Transverse colon (tissue), 4 donors: ENCODE results near the gene HNRNPH2. TPM values are rescaled to one million over a fixed set of nuclear protein-coding genes. Genes with fewer than 3 reads are reported as not detected.

Experiments
- DNase-seq: peaks from one replicate; pipeline ENCODE4 v3.0.0-alpha.2; 2019
- H3K27ac ChIP-seq, 4 donors: fragments of 200-600 bp; sonication (generic); 2 replicates each; pipeline ENCODE4 v1.5.1; 2016 to 2018; ENCODE audit warnings: inconsistent platforms in 4 of 4
- H3K27me3 ChIP-seq: fragments of 200-600 bp; sonication (generic); 2 replicates; pipeline ENCODE4 v1.5.1; 2017; ENCODE audit warnings: inconsistent platforms
- H3K36me3 ChIP-seq, 4 donors: fragments of 200-600 bp; sonication (generic); 2 replicates each; pipeline ENCODE4 v1.5.1; 2017 to 2019; ENCODE audit warnings: inconsistent platforms in 4 of 4
- H3K4me1 ChIP-seq, 4 donors: fragments of 200-600 bp; sonication (generic); 2 replicates each; pipeline ENCODE4 v1.5.1; 2017 to 2020; ENCODE audit warnings: inconsistent platforms in 4 of 4
- H3K4me3 ChIP-seq, 4 donors: fragments of 200-600 bp; sonication (generic); 1 replicate in 1 of 4; 2 replicates in 3 of 4; pipeline versions ENCODE4 v1.5.1 to v1.6.1; 2017 to 2019; ENCODE audit warnings: inconsistent platforms in 4 of 4
- H3K9me3 ChIP-seq, 2 donors: fragments of 200-600 bp; sonication (generic); 2 replicates each; pipeline ENCODE4 v1.5.1; 2017 to 2019; ENCODE audit warnings: inconsistent platforms in 2 of 2
- CTCF ChIP-seq, 5 experiments: fragments of 200-600 bp in 3 of 5; fragments of 450-650 bp in 2 of 5; sonication (generic) in 3 of 5; IDR thresholded peaks; 1 replicate in 2 of 5; 2 replicates in 3 of 5; pipeline ENCODE4 v1.5.1; 2016 to 2017; ENCODE audit warnings: antibody characterized with exemption in 5 of 5, inconsistent platforms in 3 of 5, mild to moderate bottlenecking in 2 of 5, moderate library complexity in 1 of 5
- EP300 ChIP-seq: sonication (generic); formaldehyde crosslinking; IDR thresholded peaks from one replicate; pipeline ENCODE4 v1.6.1; 2017; ENCODE audit warnings: antibody characterized with exemption, low read depth
- POLR2A ChIP-seq: fragments of 450-650 bp; IDR thresholded peaks from one replicate; pipeline ENCODE4 v1.6.1; 2016; ENCODE audit warnings: antibody characterized with exemption, mild to moderate bottlenecking, moderate library complexity
- POLR2AphosphoS5 ChIP-seq, 3 donors: sonication (generic); formaldehyde crosslinking; IDR thresholded peaks; one replicate each; pipeline ENCODE4 v1.6.1; 2016; ENCODE audit warnings: antibody characterized with exemption in 3 of 3
- WGBS, 2 donors: methylation state at CpG; one replicate each; pipeline ENCODE4 v1.1.5; 2018; ENCODE audit warnings: low coverage in 1 of 2; 5-methylcytosine and 5-hydroxymethylcytosine counted together
- in situ Hi-C, 4 donors: fragments of 200-750 bp; cut with MboI; loops; one replicate each; pipeline versions ENCODE4 v1.15.0 to v1.15.1; 2017; ENCODE audit warnings: low sequenced_read_pairs in 3 of 4, low pct_ligation_motif_present in 1 of 4, low pct_unique_long_range_greater_than_20kb in 1 of 4
- intact Hi-C: fragments of 100-400 bp; cut with DNase I; formaldehyde crosslinking; loops from one replicate; pipeline ENCODE4 v1.15.1; 2023; ENCODE audit warnings: low total_unique reads
- total RNA-seq, 4 donors: library from RNA; depleted of rRNA; stranded (reverse); fragments of >200 nt; gene quantifications; one replicate each; pipeline ENCODE4 v1.1.0, GENCODE V29; 2016

HNRNPH2 gene
- total RNA-seq, 4 donors from 2014 or later: 9.7 to 46.1 (median 33.2) TPM

- TF ChIP-seq POLR2AphosphoS5 (IDR thresholded peaks at IDR 0.05) (no peak), EP300 (no peak), POLR2A (no peak), CTCF (IDR thresholded peaks at IDR 0.05) (no peak)
- H3K27ac ChIP-seq: no peak overlapping the region
- H3K4me3 ChIP-seq: no peak overlapping the region
- H3K9me3 ChIP-seq: no peaks in the 10 kb centered on the region
- in situ Hi-C loops (no loop called here), intact Hi-C loops (no loop called here)
- DNase-seq: no peak
- no peaks in the 10 kb centered on the region for H3K27me3 ChIP-seq
- peaks cover 0 to under 1% (median 0%) of the 10 kb centered on the region in 4 donors for H3K4me1 ChIP-seq
- no peaks in the 10 kb centered on the region for H3K36me3 ChIP-seq
- WGBS, 2 donors: 56% methylated on average over 4 of the region's 4 CpGs; no CpG with 5 or more reads in 1 of the 2 donors
These were observed 10.2 kb upstream of the HNRNPH2 start for GRCh38 chrX:101397779-101398178.

GRCh38 chrX:101398694-101399093 lies 9.3 kb upstream of the HNRNPH2 start:
- Histone ChIP-seq H3K36me3 (no peaks in the 10 kb centered on the region), H3K27ac (no peak overlapping the region), H3K4me3 (no peak overlapping the region), H3K4me1 (no peaks in the 10 kb centered on the region), H3K9me3 (no peaks in the 10 kb centered on the region), H3K27me3 (no peaks in the 10 kb centered on the region)
- no peak for DNase-seq
- TF ChIP-seq POLR2A (no peak), CTCF (IDR thresholded peaks at IDR 0.05) (no peak), EP300 (no peak), POLR2AphosphoS5 (IDR thresholded peaks at IDR 0.05) (no peak)
- WGBS, 2 donors: 77% methylated on average over 4 of the region's 4 CpGs; no CpG with 5 or more reads in 1 of the 2 donors
- in situ Hi-C loops: no loop called here
- intact Hi-C loops: no loop called here

GRCh38 chrX:101399825-101400224 lies 8.2 kb upstream of the HNRNPH2 start:
- H3K27me3 ChIP-seq: no peaks in the 10 kb centered on the region
- WGBS, 2 donors: 90% methylated on average over 4 of the region's 4 CpGs; no CpG with 5 or more reads in 1 of the 2 donors
- in situ Hi-C loops: loop anchor here in 2 of 4 donors (25.0 kb wide), 2 partner anchors 237 to 362 kb away; no protein-coding TSS in a partner anchor
- H3K36me3 ChIP-seq: no peaks in the 10 kb centered on the region
- TF ChIP-seq CTCF (IDR thresholded peaks at IDR 0.05) (no peak), POLR2A (no peak), EP300 (no peak), POLR2AphosphoS5 (IDR thresholded peaks at IDR 0.05) (no peak)
- no peak overlapping the region for H3K4me3 ChIP-seq
- no peak overlapping the region for H3K27ac ChIP-seq
- intact Hi-C loops: no loop called here
- H3K4me1 ChIP-seq: no peaks in the 10 kb centered on the region
- DNase-seq: no peak
- no peaks in the 10 kb centered on the region for H3K9me3 ChIP-seq

GRCh38 chrX:101407167-101407747 lies 765 bp upstream of the HNRNPH2 start:
- no peaks in the 10 kb centered on the region for H3K27me3 ChIP-seq
- WGBS, 2 donors: 41% methylated on average over 15 of the region's 15 CpGs; no CpG with 5 or more reads in 1 of the 2 donors
- DNase-seq: no peak
- in situ Hi-C loops: loop anchor here in 2 of 4 donors (25.0 kb wide), 2 partner anchors 230 to 355 kb away; no protein-coding TSS in a partner anchor
- no peak for TF ChIP-seq EP300
- TF ChIP-seq POLR2A: no peak
- TF ChIP-seq CTCF (IDR thresholded peaks at IDR 0.05): no peak
- no peak for TF ChIP-seq POLR2AphosphoS5 (IDR thresholded peaks at IDR 0.05)
- H3K4me1 ChIP-seq: peaks cover 0 to 31% (median 2%) of the 10 kb centered on the region in 4 donors
- intact Hi-C loops: no loop called here
- H3K27ac ChIP-seq: peak overlapping the region; percentile 81 to 94 (median 92)
- H3K4me3 ChIP-seq: peak overlapping the region; percentile 29 to 67 (median 50)
- no peaks in the 10 kb centered on the region for H3K36me3 ChIP-seq
- no peaks in the 10 kb centered on the region for H3K9me3 ChIP-seq
